Measurements from ENCODE around the gene MINDY4.

MINDY4 gene

DNA sequence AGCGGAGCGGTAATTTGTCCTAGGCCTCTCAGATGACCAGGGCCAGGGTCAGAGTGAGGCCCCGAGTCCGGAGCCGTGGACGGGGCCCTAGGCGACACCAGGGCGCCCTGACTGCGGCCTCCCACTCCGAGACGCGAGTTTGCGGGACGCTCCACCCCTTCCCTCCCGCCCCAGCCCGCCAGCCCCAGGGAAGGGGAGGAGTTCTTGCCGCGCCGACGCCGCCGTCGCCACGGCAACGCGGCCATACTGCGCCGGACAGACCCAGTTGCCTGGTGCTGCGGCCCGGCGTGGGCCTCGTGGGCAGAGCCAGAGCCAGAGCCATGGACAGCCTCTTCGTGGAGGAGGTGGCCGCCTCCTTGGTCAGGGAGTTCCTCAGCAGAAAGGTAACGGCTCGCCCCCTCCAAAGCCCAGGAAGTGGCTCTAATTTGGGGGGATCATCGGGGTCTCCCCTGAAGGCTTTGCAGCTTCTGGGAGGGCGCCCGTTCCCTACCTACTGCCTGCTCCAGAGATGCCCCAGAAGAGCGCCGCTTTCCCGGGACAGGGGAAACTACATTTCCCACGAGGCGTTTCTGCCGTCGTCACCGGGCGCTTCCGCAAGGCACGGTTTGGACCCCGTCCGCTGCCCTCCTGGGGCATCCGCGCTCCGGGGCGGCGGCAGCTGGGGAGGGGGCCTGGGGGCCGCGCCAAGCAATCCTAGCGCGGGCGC, at the start of gene MINDY4:
MINDY4 (plus strand) TSS at position 244 of the 706 bp plus-strand sequence; CDS start at position 321, 77 bp downstream.
- Histone ChIP-seq H3K27ac (ENCODE audit: low read depth, low read length) (peak within 1 kb of the TSS; percentile 89), H3K9ac (ENCODE audit: low read length) (peak within 1 kb of the TSS; percentile 34), H3K4me3 (ENCODE audit: low read depth in 1 of 2, low read length in 2 of 2) (peak within 1 kb of the TSS; percentile 65 to 73), H3K27me3 (ENCODE audit: control insufficient read depth in 1 of 2, insufficient read depth in 2 of 2, low read length in 2 of 2) (no peaks in the 10 kb centered on the region), H3K9me3 (ENCODE audit: low read length) (no peaks in the 10 kb centered on the region), H3K4me1 (ENCODE audit: insufficient read depth, low read length) (peaks cover 16% of the 10 kb centered on the region), H3K36me3 (ENCODE audit: insufficient read depth, low read length) (no peaks in the 10 kb centered on the region)

DNA sequence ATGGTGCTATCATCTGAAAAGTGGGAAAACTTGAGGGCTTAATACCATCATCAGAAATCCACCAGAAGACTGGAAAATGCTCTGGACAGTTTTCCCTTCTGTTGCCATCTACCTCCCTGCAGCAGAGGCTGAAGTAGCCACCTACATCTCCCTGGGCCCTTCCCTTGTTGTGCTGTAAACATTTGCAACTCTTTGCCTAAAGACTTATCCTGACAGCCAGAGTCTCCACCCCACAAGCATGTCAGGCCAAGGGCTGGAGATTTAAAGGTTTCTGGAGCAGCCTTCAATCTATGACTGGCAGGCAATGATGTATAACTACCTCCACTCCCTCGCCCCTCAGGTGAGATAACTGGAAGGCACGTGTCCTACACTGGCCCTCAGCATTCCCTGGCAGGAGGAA, 49.0 kb upstream of the MINDY4 start:
- Histone ChIP-seq H3K27me3 (ENCODE audit: control insufficient read depth in 1 of 2, insufficient read depth in 2 of 2, low read length in 2 of 2) (no peaks in the 10 kb centered on the region), H3K27ac (ENCODE audit: low read depth, low read length) (no peak overlapping the region), H3K9me3 (ENCODE audit: low read length) (no peaks in the 10 kb centered on the region), H3K4me3 (ENCODE audit: low read depth in 1 of 2, low read length in 2 of 2) (no peak overlapping the region), H3K36me3 (ENCODE audit: insufficient read depth, low read length) (no peaks in the 10 kb centered on the region), H3K9ac (ENCODE audit: low read length) (no peak overlapping the region), H3K4me1 (ENCODE audit: insufficient read depth, low read length) (no peaks in the 10 kb centered on the region)

DNA sequence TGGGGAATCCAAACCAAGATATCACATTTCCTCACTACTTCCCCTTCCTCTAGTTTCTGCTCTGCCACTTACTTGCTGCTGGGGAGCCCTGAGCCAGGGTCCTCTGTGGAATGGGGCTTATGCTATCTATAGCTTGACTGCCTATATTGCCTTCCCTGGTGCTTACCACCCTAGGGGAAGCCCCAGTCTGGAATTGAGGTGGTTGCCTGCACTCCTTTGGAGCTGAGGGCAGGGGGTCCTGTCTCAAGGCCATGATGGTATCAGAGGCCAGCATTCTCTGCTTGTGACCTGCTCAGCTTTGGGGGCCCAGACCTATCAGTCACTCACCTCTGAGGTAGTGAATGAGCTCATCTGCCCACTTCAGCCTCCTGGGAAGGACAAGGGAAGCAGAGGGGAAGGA, 48.5 kb upstream of the MINDY4 start:
- Histone ChIP-seq H3K27ac (ENCODE audit: low read depth, low read length) (no peak overlapping the region), H3K9ac (ENCODE audit: low read length) (no peak overlapping the region), H3K4me3 (ENCODE audit: low read depth in 1 of 2, low read length in 2 of 2) (no peak overlapping the region), H3K27me3 (ENCODE audit: control insufficient read depth in 1 of 2, insufficient read depth in 2 of 2, low read length in 2 of 2) (no peaks in the 10 kb centered on the region), H3K36me3 (ENCODE audit: insufficient read depth, low read length) (no peaks in the 10 kb centered on the region), H3K4me1 (ENCODE audit: insufficient read depth, low read length) (no peaks in the 10 kb centered on the region), H3K9me3 (ENCODE audit: low read length) (no peaks in the 10 kb centered on the region)

DNA sequence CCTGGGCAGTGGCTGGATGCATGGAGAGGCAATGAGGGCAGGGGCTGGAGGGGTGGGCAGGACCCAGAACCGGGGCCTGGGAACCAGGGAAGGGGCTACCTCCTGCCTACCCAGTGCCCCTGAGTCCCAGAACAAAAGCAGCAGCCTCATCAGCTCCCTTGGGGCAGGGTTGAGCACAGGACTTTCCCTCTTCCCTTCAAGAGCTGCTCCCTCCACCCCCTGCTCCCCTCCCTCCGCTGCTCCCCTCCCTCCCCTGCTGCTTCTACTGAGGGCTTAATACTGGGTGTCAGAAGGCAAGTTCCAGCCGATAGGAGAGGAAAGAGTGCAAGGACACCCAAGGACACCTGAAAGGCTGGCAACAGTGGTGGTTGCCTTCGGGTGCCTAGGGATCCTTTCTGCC, 47.4 kb upstream of the MINDY4 start:
- no peaks in the 10 kb centered on the region for H3K27me3 ChIP-seq (ENCODE audit: control insufficient read depth in 1 of 2, insufficient read depth in 2 of 2, low read length in 2 of 2)
- no peaks in the 10 kb centered on the region for H3K4me1 ChIP-seq (ENCODE audit: insufficient read depth, low read length)
- H3K36me3 ChIP-seq (ENCODE audit: insufficient read depth, low read length) = no peaks in the 10 kb centered on the region
- H3K9me3 ChIP-seq (ENCODE audit: low read length) = no peaks in the 10 kb centered on the region
- H3K9ac ChIP-seq (ENCODE audit: low read length) = no peak overlapping the region
- no peak overlapping the region for H3K4me3 ChIP-seq (ENCODE audit: low read depth in 1 of 2, low read length in 2 of 2)
- H3K27ac ChIP-seq (ENCODE audit: low read depth, low read length) = no peak overlapping the region

DNA sequence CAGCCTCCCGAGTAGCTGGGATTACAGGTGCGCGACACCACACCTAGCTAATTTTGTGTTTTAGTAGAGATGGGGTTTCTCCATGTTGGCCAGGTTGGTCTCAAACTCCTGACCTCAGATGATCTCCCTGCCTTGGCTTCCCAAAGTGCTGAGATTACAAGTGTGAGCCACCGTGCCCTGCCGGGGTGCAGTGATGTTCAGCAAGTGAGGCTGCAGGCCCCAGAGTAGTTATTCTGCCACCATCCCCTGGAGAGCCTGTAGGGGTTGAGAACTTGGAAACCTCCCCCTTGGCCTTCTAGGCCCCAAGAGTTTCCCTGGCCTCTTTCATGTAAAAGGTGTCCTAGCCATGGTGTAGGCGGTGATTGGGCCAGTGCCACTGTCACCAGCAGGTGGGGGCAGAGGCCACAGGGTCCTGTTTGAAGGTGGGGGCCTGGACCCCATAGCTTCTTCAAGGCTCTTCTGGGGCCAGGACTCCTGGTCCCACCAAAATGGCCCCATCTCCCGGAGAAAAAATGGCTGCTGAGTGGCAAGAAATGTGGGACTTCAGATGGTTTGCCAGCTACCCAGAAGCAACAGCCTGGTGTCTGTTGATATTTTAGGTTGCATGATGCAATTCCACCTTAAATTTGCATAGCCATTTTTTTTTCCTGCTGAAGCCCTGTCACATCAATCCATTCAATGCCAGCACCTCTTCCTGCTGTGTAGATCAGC, 44.8 kb upstream of the MINDY4 start:
- no peaks in the 10 kb centered on the region for H3K9me3 ChIP-seq (ENCODE audit: low read length)
- no peaks in the 10 kb centered on the region for H3K27me3 ChIP-seq (ENCODE audit: control insufficient read depth in 1 of 2, insufficient read depth in 2 of 2, low read length in 2 of 2)
- no peaks in the 10 kb centered on the region for H3K4me1 ChIP-seq (ENCODE audit: insufficient read depth, low read length)
- no peak overlapping the region for H3K9ac ChIP-seq (ENCODE audit: low read length)
- H3K27ac ChIP-seq (ENCODE audit: low read depth, low read length) = no peak overlapping the region
- no peak overlapping the region for H3K4me3 ChIP-seq (ENCODE audit: low read depth in 1 of 2, low read length in 2 of 2)
- H3K36me3 ChIP-seq (ENCODE audit: insufficient read depth, low read length) = no peaks in the 10 kb centered on the region

DNA sequence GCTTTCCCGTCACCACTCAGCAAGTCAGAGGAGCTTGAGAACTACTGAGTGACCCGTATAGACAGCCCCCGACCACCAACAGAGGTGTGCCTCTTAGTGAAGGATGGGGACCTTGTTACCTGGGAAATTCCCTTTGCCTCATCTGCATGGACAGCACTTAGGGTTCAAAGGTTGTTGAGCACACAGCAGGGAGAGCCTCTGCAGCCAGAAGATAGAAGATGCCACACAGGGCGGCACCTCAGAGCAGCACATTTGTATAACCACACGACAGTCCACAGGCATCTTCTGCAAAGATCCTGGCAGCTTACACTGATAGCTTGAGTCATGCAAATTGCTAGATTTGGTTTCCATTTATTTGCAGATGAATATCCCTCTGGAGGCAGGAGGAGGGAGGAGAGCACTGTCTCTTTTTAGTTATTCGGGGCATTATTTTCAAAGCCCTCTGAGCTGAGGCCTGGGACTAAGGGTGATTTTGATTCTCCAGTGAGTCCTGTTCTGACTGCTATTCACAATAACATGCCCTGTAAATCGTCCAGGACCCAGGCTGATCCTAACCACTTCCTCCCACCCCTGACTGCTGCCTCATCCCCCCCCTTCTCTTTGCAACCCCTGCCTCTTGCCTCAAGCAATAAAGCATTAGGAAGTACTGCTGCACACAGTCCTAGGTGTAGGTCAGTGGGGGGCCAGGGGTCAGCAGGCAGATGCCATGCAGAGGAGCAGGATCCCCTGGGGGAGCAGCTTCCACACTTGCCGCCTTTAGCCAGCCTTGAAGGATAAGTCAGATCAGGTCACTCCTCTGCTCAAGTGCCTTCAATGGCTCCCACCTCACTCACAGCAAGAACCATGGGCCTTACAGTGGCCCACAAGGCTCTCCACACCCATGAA, 43.9 kb upstream of the MINDY4 start:
- H3K27ac ChIP-seq (ENCODE audit: low read depth, low read length) = no peak overlapping the region

DNA sequence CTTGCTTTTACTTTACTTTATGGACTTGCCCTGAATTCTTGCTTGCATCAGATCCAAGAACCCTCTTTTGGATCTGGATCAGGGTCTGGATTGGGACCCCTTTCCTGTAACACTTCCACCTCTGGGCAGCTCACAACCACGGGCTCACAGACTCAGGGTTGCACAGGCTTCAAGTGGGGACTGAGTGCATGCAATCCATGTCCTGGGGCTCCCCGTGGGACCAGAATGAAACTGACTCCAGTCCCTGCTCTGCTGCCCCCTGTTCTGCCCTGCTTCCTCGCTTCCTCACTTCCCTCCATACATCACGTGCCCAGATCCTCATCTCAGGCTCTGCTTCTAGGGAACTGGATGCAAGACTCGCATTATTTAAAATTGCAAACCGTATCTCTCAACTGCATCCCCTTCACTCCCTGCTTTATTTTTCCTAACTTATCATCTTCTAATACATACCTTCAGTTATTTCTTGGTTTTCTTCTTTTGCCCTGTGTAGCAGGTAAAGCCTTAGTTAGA, 42.6 kb upstream of the MINDY4 start:
- H3K9ac ChIP-seq (ENCODE audit: low read length) = no peak overlapping the region
- H3K4me1 ChIP-seq (ENCODE audit: insufficient read depth, low read length) = no peaks in the 10 kb centered on the region
- no peak overlapping the region for H3K27ac ChIP-seq (ENCODE audit: low read depth, low read length)
- H3K4me3 ChIP-seq (ENCODE audit: low read depth in 1 of 2, low read length in 2 of 2) = no peak overlapping the region
- H3K27me3 ChIP-seq (ENCODE audit: control insufficient read depth in 1 of 2, insufficient read depth in 2 of 2, low read length in 2 of 2) = no peaks in the 10 kb centered on the region
- H3K36me3 ChIP-seq (ENCODE audit: insufficient read depth, low read length) = no peaks in the 10 kb centered on the region
- no peaks in the 10 kb centered on the region for H3K9me3 ChIP-seq (ENCODE audit: low read length)

More for the DNA sequence above, 43.9 kb upstream of the MINDY4 start:
- H3K9me3 ChIP-seq (ENCODE audit: low read length) = no peaks in the 10 kb centered on the region
- H3K27me3 ChIP-seq (ENCODE audit: control insufficient read depth in 1 of 2, insufficient read depth in 2 of 2, low read length in 2 of 2) = no peaks in the 10 kb centered on the region
- H3K4me3 ChIP-seq (ENCODE audit: low read depth in 1 of 2, low read length in 2 of 2) = no peak overlapping the region
- H3K36me3 ChIP-seq (ENCODE audit: insufficient read depth, low read length) = no peaks in the 10 kb centered on the region
- H3K9ac ChIP-seq (ENCODE audit: low read length) = no peak overlapping the region
- no peaks in the 10 kb centered on the region for H3K4me1 ChIP-seq (ENCODE audit: insufficient read depth, low read length)

DNA sequence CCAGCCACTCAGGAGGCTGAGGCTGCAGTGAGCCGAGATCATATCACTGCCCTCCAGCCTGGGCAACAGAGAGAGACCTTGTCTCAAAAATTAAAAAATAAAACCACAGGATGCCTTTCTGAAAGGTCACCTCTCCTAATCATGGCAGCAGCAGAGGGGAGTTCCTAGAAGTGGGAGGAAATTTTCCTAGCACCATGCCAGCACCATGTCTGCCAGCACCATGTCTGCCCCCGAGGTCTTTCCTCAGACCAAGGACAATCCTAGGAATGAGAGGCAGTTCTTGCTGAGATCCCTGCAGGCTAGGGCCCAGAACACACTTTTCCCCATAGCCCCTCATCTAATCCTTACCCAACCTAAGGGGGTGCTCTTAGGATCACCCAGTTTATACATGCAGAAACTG, 41.6 kb upstream of the MINDY4 start:
- Histone ChIP-seq H3K4me1 (ENCODE audit: insufficient read depth, low read length) (no peaks in the 10 kb centered on the region), H3K27me3 (ENCODE audit: control insufficient read depth in 1 of 2, insufficient read depth in 2 of 2, low read length in 2 of 2) (no peaks in the 10 kb centered on the region), H3K36me3 (ENCODE audit: insufficient read depth, low read length) (no peaks in the 10 kb centered on the region), H3K9ac (ENCODE audit: low read length) (no peak overlapping the region), H3K9me3 (ENCODE audit: low read length) (no peaks in the 10 kb centered on the region), H3K4me3 (ENCODE audit: low read depth in 1 of 2, low read length in 2 of 2) (no peak overlapping the region), H3K27ac (ENCODE audit: low read depth, low read length) (no peak overlapping the region)

DNA sequence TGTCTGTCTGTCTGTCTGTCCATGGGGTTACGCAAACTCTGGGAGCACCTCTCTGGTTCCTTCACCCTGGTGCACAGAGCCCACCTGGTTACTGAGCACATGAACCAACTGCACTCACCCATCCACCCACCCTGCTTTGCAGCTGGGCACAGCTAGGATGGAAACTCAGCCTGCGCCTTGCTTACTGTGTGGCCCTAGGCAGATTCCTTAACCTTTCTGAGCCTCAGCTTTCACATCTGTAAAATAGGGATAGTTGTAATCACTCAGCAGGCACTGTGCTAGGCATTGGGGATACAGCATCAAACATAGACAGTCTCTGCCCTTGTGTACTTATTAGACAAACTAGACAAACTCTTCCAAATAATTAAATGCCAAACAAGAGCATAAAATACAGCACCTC, 41.1 kb upstream of the MINDY4 start:
- Histone ChIP-seq H3K9me3 (ENCODE audit: low read length) (no peaks in the 10 kb centered on the region), H3K4me1 (ENCODE audit: insufficient read depth, low read length) (no peaks in the 10 kb centered on the region), H3K36me3 (ENCODE audit: insufficient read depth, low read length) (no peaks in the 10 kb centered on the region), H3K4me3 (ENCODE audit: low read depth in 1 of 2, low read length in 2 of 2) (no peak overlapping the region), H3K9ac (ENCODE audit: low read length) (no peak overlapping the region), H3K27me3 (ENCODE audit: control insufficient read depth in 1 of 2, insufficient read depth in 2 of 2, low read length in 2 of 2) (no peaks in the 10 kb centered on the region), H3K27ac (ENCODE audit: low read depth, low read length) (no peak overlapping the region)

DNA sequence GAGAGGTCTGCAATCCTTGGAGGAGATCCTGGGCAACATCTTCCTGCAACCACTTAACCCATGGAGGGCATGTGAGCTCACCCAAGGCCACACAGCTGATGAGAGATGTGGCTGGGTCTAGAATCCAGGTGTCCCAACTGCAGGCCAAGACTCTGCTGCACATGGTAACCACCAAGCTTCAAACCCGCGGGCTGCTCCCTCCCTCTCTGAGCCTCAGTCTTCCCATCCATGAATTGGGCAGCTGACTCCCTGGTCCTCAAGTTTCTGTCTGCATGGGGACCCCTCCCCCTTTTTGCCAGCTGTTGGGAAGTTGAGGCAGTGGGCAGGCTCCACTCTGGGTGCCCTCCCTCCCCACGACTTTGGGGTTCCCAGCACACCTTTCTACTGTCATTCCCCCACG, 40.2 kb upstream of the MINDY4 start:
- Histone ChIP-seq H3K9ac (ENCODE audit: low read length) (no peak overlapping the region), H3K27ac (ENCODE audit: low read depth, low read length) (no peak overlapping the region), H3K4me1 (ENCODE audit: insufficient read depth, low read length) (no peaks in the 10 kb centered on the region), H3K27me3 (ENCODE audit: control insufficient read depth in 1 of 2, insufficient read depth in 2 of 2, low read length in 2 of 2) (no peaks in the 10 kb centered on the region), H3K9me3 (ENCODE audit: low read length) (no peaks in the 10 kb centered on the region), H3K36me3 (ENCODE audit: insufficient read depth, low read length) (no peaks in the 10 kb centered on the region), H3K4me3 (ENCODE audit: low read depth in 1 of 2, low read length in 2 of 2) (no peak overlapping the region)

DNA sequence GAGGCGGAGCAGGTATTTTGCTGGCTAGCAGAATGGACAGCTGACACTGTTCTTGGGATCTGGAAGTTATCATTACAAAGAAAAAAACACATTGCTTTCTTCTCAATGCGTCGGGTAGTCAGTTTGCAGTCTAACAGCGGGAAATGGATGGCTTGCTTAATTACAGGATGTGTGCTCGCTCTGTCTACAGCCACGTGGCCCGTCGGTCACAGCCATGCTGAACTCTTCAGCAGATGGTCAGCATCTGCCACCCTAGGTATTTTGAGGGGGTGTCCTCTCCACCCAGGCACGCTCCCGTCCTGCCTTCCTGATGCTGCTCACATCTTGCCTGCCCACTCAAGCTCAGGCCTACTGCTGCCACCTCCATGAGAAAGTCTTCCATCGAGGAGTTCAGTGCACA, 39.6 kb upstream of the MINDY4 start:
- H3K4me1 ChIP-seq (ENCODE audit: insufficient read depth, low read length) = no peaks in the 10 kb centered on the region
- no peaks in the 10 kb centered on the region for H3K27me3 ChIP-seq (ENCODE audit: control insufficient read depth in 1 of 2, insufficient read depth in 2 of 2, low read length in 2 of 2)
- H3K36me3 ChIP-seq (ENCODE audit: insufficient read depth, low read length) = no peaks in the 10 kb centered on the region
- no peaks in the 10 kb centered on the region for H3K9me3 ChIP-seq (ENCODE audit: low read length)
- no peak overlapping the region for H3K27ac ChIP-seq (ENCODE audit: low read depth, low read length)
- H3K4me3 ChIP-seq (ENCODE audit: low read depth in 1 of 2, low read length in 2 of 2) = no peak overlapping the region
- H3K9ac ChIP-seq (ENCODE audit: low read length) = no peak overlapping the region
